OCI-LY3 (cell line): Measurements from ENCODE around the gene LSM12.

Experiments
- H2AFZ ChIP-seq: fragments of 200-600, 300-600 bp; shearing (Covaris generic); 2 replicates; pipeline ENCODE4 v1.6.0; 2014; ENCODE audit warnings: antibody characterized with exemption, low read depth, low read length
- H3K27ac ChIP-seq: fragments of 200-600, 300-600 bp; sonication (generic); 2 replicates; pipeline ENCODE4 v1.5.1; 2014; ENCODE audit warnings: mild to moderate bottlenecking, low read length, moderate library complexity, mixed read lengths
- H3K27me3 ChIP-seq: fragments of 200-600, 300-600 bp; sonication (generic); 2 replicates; pipeline ENCODE4 v1.6.1; 2014; ENCODE audit warnings: low read depth, low read length, mixed read lengths
- H3K36me3 ChIP-seq: fragments of 200-600, 300-600 bp; sonication (generic); replicated peaks from 2 replicates; pipeline ENCODE3; 2014; ENCODE audit warnings: low read depth, low read length, mixed read lengths
- H3K4me1 ChIP-seq: fragments of 300-600, 200-600 bp; sonication (generic); 2 replicates; pipeline ENCODE4 v1.6.1; 2014; ENCODE audit warnings: low read length, mixed read lengths
- H3K4me2 ChIP-seq: fragments of 200-600, 300-600 bp; sonication (generic); 2 replicates; pipeline ENCODE4 v1.6.1; 2014; ENCODE audit warnings: low read length, mixed read lengths
- H3K4me3 ChIP-seq: fragments of 300-600, 200-600 bp; sonication (generic); 2 replicates; pipeline ENCODE4 v1.5.1; 2014; ENCODE audit warnings: antibody characterized with exemption, mild to moderate bottlenecking, low read length, moderate library complexity
- H3K79me2 ChIP-seq: fragments of 300-600, 200-600 bp; shearing (Covaris generic); 2 replicates; pipeline ENCODE4 v1.6.1; 2014; ENCODE audit warnings: mild to moderate bottlenecking, low read length, mixed read lengths
- H3K9ac ChIP-seq: fragments of 300-600, 200-600 bp; shearing (Covaris generic); 2 replicates; pipeline ENCODE4 v1.6.0; 2014; ENCODE audit warnings: mild to moderate bottlenecking, low read length, moderate library complexity
- H3K9me3 ChIP-seq: fragments of 200-600, 300-600 bp; shearing (Covaris generic); 2 replicates; pipeline ENCODE4 v1.6.1; 2014; ENCODE audit warnings: low read length, mixed read lengths; ENCODE audit not compliant: insufficient read depth
- H4K20me1 ChIP-seq: fragments of 200-600, 300-600 bp; sonication (generic); 2 replicates; pipeline ENCODE4 v1.6.1; 2016; ENCODE audit warnings: low read length, mixed read lengths; ENCODE audit not compliant: insufficient read depth
- EZH2phosphoT487 ChIP-seq: fragments of 200-600 bp; shearing (Covaris generic); IDR thresholded peaks from 2 replicates; pipeline ENCODE4 v1.6.1; 2018; ENCODE audit warnings: antibody characterized with exemption, mixed run types, low read depth
- TF ChIP-seq, protein P1 (sequence below): fragments of 200-600, 300-600 bp; sonication (generic); IDR thresholded peaks from 2 replicates; pipeline ENCODE4 v1.5.1; 2014; ENCODE audit warnings: antibody characterized with exemption, low read length, low read depth

LSM12 gene

DNA sequence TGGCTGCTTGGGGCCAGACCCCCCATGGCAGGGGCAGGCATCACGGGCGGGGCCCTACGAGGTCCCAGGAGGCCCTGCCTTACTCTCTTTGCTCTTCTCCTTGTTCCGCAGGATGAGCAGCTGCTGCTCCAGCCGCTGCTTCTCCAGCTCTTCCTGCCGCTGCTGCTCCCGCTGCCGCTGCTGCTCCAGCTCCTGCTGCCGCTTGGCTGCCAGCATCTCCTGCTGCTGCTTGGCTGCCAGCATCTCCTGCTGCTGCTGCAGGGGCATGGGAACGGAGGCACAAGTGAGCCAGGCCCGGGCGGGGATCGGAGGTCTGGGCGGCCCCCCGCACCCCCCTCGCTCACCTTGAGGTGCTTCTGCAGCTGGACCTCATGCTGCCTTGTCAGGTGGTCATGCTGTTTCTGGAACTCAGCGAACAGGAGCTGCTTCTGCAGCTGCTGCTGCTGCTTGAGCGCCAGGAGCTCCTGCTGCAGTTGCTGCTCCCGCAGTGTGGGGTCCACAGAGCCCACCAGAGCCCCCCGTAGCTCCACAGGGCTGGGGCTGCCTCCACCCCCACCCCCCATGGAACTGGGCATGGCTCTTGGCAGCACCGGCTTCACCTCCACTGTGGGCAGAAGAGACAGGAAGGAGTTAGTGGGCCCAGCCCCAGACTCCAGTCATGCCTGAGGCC lies 26.9 kb upstream of the LSM12 start:
- Histone ChIP-seq H3K4me2 (no peak overlapping the region), H3K79me2 (no peaks in the 10 kb centered on the region), H4K20me1 (no peaks in the 10 kb centered on the region; the same call in 1 of the 2 replicates), H3K27ac (no peak overlapping the region), H3K27me3 (no peaks in the 10 kb centered on the region), H3K9me3 (no peaks in the 10 kb centered on the region), H2AFZ (no peak overlapping the region), H3K9ac (no peak overlapping the region), H3K4me3 (no peak overlapping the region), H3K4me1 (peaks cover 11% of the 10 kb centered on the region), H3K36me3 (no peaks in the 10 kb centered on the region)
- TF ChIP-seq, protein P1, sequence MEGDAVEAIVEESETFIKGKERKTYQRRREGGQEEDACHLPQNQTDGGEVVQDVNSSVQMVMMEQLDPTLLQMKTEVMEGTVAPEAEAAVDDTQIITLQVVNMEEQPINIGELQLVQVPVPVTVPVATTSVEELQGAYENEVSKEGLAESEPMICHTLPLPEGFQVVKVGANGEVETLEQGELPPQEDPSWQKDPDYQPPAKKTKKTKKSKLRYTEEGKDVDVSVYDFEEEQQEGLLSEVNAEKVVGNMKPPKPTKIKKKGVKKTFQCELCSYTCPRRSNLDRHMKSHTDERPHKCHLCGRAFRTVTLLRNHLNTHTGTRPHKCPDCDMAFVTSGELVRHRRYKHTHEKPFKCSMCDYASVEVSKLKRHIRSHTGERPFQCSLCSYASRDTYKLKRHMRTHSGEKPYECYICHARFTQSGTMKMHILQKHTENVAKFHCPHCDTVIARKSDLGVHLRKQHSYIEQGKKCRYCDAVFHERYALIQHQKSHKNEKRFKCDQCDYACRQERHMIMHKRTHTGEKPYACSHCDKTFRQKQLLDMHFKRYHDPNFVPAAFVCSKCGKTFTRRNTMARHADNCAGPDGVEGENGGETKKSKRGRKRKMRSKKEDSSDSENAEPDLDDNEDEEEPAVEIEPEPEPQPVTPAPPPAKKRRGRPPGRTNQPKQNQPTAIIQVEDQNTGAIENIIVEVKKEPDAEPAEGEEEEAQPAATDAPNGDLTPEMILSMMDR: no peak
- no peak for TF ChIP-seq EZH2phosphoT487

DNA sequence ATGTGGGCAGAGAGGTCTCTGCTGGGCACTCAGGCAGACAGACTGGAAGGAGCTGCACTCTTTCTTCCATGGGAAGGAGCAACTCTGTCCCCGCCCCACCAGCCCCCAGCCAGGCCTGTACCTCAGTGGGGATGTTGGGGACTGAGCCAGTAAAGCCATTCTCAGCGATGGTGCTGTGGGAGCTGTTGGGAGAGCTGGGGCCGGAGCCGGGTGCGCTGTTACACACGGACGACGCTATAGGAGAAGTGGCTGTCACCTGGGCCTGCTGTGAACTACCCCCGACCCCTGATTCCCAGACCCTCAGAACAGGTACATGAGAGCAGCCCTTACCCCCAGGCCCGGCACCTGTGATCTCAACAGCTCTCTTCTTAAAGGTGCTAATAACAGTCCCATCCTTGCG lies 25.6 kb upstream of the LSM12 start:
- no peaks in the 10 kb centered on the region for H3K27me3 ChIP-seq
- H3K4me2 ChIP-seq: no peak overlapping the region
- no peak overlapping the region for H2AFZ ChIP-seq
- TF ChIP-seq, protein P1: no peak
- TF ChIP-seq EZH2phosphoT487: no peak
- H3K27ac ChIP-seq: no peak overlapping the region
- H3K4me3 ChIP-seq: no peak overlapping the region
- no peaks in the 10 kb centered on the region for H3K36me3 ChIP-seq
- H3K4me1 ChIP-seq: peaks cover 11% of the 10 kb centered on the region
- no peaks in the 10 kb centered on the region; the same call in 1 of the 2 replicates for H4K20me1 ChIP-seq
- no peaks in the 10 kb centered on the region for H3K79me2 ChIP-seq
- no peak overlapping the region for H3K9ac ChIP-seq
- no peaks in the 10 kb centered on the region for H3K9me3 ChIP-seq

DNA sequence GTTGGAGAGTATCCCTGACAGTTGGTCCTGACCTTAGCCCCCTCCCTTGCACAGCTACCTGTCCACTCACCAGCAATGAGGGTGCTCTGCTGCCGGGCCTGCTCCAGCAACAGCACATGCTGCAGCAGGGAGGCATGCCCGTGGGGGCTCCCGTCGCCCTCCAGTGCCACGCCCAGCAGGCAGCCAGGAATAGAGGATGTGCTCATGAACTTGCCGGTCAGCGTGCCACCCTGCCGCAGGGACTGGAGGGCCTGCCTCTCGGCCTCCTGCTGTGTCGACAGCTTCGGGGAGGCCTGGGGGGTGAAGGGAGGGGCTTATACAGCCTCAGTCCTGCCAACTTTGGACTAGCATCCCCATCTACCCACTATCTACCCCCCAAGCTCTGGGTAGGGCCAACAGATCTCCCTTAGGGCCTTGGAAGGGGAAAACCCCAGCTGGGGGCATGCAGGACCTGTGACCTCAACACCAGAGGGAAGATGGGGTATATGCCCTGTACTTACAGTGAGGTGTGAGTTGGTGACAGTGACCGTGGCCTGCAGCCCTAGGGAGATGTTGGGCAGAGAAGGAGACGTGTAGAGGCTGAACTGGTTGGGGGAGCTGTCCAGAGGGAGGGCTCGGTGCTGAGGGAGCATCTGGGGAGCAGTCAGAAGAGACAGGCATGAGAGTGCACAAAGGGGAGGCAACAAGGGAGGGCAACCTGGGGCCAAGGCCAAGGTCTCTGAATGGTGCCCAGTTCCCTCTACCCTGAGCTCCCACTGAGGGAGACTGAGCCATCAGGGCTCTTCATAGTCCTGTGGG lies 24.9 kb upstream of the LSM12 start:
- no peak overlapping the region for H3K9ac ChIP-seq
- H3K36me3 ChIP-seq: no peaks in the 10 kb centered on the region
- no peak overlapping the region for H2AFZ ChIP-seq
- H3K27me3 ChIP-seq: no peaks in the 10 kb centered on the region
- no peak overlapping the region for H3K4me2 ChIP-seq
- H3K4me1 ChIP-seq: peaks cover 11% of the 10 kb centered on the region
- H3K79me2 ChIP-seq: no peaks in the 10 kb centered on the region
- no peaks in the 10 kb centered on the region; the same call in 1 of the 2 replicates for H4K20me1 ChIP-seq
- H3K4me3 ChIP-seq: no peak overlapping the region
- no peak overlapping the region for H3K27ac ChIP-seq
- no peaks in the 10 kb centered on the region for H3K9me3 ChIP-seq
- TF ChIP-seq EZH2phosphoT487: no peak
- TF ChIP-seq, protein P1: no peak

DNA sequence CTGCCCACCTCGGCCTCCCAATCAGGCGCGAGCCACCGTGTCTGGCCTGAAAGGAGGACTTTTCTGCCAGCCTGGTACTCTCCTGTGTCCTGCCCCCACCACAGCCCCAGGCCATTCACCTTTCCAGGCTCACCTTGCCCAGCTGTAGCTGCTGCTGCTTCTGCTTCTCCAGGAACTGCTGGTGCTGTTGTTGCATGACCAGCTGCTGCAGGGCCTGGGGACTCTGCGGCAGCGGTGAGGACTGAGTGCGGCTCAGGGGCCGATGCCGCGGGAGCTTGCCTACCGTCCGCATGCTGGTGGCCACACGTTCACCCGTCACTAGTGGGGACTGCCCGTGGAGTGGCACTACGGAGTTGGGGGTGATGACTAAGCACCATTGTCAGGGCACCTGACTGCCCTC lies 21.8 kb upstream of the LSM12 start:
- H3K4me2 ChIP-seq: no peak overlapping the region
- no peaks in the 10 kb centered on the region for H3K36me3 ChIP-seq
- no peak overlapping the region for H3K4me3 ChIP-seq
- no peaks in the 10 kb centered on the region for H3K9me3 ChIP-seq
- H3K4me1 ChIP-seq: no peaks in the 10 kb centered on the region
- H3K27ac ChIP-seq: no peak overlapping the region
- TF ChIP-seq EZH2phosphoT487: no peak
- TF ChIP-seq, protein P1: no peak
- H2AFZ ChIP-seq: no peak overlapping the region
- no peaks in the 10 kb centered on the region for H3K27me3 ChIP-seq
- no peaks in the 10 kb centered on the region for H3K79me2 ChIP-seq
- no peak overlapping the region for H3K9ac ChIP-seq
- H4K20me1 ChIP-seq: no peaks in the 10 kb centered on the region
